NB4 (cell line): ENCODE results near the gene LDLRAD4.

Source experiments
- CTCF ChIP-seq: IDR thresholded peaks from one replicate; pipeline ENCODE4 v1.5.1; 2012; ENCODE audit warnings: low read depth, low read length
- POLR2A ChIP-seq: IDR thresholded peaks from 2 replicates; pipeline ENCODE4 v1.6.1; 2011; ENCODE audit warnings: mild to moderate bottlenecking; ENCODE audit not compliant: insufficient read length; ENCODE audit errors: extremely low read depth

- TF ChIP-seq CTCF (no peak), POLR2A (no peak)
Observed at GRCh38 chr18:13235421-13235831, 16.9 kb downstream of the LDLRAD4 start.
